ENCODE measurements around the gene RDX. TPM values are rescaled to one million over a fixed set of nuclear protein-coding genes. Genes with fewer than 3 reads are reported as not detected.

Gene RDX
- total RNA-seq, 1 experiment from 2014 or later, result 77.4 TPM

DNA sequence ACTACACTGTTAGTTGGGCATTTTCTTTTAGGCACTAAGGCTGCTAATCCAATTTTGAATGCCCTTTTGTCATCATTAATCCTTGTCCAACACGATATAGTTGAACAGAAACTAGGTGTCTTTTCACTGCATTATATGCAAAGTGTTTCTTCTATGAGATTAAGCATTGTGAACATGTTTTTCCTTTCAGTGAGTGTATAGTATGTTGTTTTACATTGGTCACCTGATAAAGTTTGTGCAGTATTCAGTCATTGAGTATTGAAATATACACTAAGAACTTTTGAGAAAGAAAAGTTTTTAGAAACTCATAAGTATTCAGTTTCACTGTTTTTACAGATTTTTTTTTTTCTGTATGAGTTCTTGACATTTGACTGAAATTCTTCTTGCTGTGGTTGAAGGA is 144.2 kb downstream of the RDX start (continued):
- TF ChIP-seq, protein P1, sequence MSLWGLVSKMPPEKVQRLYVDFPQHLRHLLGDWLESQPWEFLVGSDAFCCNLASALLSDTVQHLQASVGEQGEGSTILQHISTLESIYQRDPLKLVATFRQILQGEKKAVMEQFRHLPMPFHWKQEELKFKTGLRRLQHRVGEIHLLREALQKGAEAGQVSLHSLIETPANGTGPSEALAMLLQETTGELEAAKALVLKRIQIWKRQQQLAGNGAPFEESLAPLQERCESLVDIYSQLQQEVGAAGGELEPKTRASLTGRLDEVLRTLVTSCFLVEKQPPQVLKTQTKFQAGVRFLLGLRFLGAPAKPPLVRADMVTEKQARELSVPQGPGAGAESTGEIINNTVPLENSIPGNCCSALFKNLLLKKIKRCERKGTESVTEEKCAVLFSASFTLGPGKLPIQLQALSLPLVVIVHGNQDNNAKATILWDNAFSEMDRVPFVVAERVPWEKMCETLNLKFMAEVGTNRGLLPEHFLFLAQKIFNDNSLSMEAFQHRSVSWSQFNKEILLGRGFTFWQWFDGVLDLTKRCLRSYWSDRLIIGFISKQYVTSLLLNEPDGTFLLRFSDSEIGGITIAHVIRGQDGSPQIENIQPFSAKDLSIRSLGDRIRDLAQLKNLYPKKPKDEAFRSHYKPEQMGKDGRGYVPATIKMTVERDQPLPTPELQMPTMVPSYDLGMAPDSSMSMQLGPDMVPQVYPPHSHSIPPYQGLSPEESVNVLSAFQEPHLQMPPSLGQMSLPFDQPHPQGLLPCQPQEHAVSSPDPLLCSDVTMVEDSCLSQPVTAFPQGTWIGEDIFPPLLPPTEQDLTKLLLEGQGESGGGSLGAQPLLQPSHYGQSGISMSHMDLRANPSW (CRISPR knock-in tag; conservative IDR thresholded peaks at IDR 0.05; ENCODE audit: low read depth), result no peak

DNA sequence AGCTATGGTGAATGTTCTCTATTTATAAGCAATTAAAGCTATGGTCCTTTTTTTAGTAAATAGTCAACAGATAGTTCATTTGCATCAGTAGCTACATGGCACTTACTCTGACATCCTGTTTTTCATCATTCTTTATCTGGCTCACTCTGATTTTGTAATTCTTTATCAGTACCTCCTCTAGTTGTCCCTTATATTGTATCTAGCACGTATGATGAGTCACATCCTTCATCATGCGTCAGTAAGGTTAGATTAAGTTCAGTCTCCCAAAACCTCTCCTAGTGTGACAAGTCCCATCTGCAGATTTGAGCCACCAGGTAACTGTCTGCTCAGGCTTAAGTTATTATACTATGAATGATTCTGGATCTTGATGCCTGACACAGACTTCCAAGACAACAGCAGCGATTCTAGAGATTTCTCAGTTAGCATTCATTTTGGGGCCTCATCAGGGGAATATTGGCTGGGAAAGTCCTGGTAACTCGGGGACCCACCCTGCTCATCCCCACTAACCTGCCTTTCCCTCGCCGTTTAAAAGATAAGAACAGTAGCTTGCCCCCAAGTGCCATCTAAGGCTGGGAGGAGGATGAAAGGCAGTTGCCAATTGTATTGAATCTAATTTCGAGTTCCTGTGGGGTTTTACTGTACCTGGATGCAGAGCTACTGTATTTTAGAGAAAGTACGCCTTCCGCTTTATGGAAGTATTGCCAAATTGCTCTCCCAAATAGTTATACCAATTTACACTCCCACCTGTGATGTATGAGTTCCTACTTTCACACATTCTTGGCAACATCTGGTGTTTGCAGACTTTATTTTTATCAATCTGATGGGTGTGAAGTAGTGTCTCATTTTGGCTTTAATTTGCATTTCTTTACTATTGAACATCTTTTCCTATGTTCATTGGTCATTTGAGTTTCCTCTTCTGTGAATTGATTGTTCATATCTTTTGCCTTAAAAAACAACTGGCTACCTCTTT is 147.4 kb downstream of the RDX start:
- no peak for ATAC-seq
- H3K9me3 Mint-ChIP-seq, result 0 out of 2 replicates have a peak, but pooled peaks cover 2% of the 10 kb centered on the region
- no peaks in the 10 kb centered on the region for H3K27me3 Mint-ChIP-seq (ENCODE audit: low read depth)
- ChIA-PET POLR2A (no interaction called here), CTCF (no interaction called here)
- H3K36me3 Mint-ChIP-seq, result no peaks in the 10 kb centered on the region
- TF ChIP-seq GRHL2 (CRISPR knock-in tag; IDR thresholded peaks at IDR 0.05; ENCODE audit: insufficient replicate concordance, severe bottlenecking), result no peak
- TF ChIP-seq NR1H2 (CRISPR knock-in tag; IDR thresholded peaks at IDR 0.05), result no peak
- no peak for TF ChIP-seq ZNF416 (CRISPR knock-in tag; IDR thresholded peaks at IDR 0.05)
- TF ChIP-seq, protein P2, sequence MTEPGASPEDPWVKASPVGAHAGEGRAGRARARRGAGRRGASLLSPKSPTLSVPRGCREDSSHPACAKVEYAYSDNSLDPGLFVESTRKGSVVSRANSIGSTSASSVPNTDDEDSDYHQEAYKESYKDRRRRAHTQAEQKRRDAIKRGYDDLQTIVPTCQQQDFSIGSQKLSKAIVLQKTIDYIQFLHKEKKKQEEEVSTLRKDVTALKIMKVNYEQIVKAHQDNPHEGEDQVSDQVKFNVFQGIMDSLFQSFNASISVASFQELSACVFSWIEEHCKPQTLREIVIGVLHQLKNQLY (CRISPR knock-in tag; IDR thresholded peaks at IDR 0.05), result no peak
- TF ChIP-seq, protein P3, sequence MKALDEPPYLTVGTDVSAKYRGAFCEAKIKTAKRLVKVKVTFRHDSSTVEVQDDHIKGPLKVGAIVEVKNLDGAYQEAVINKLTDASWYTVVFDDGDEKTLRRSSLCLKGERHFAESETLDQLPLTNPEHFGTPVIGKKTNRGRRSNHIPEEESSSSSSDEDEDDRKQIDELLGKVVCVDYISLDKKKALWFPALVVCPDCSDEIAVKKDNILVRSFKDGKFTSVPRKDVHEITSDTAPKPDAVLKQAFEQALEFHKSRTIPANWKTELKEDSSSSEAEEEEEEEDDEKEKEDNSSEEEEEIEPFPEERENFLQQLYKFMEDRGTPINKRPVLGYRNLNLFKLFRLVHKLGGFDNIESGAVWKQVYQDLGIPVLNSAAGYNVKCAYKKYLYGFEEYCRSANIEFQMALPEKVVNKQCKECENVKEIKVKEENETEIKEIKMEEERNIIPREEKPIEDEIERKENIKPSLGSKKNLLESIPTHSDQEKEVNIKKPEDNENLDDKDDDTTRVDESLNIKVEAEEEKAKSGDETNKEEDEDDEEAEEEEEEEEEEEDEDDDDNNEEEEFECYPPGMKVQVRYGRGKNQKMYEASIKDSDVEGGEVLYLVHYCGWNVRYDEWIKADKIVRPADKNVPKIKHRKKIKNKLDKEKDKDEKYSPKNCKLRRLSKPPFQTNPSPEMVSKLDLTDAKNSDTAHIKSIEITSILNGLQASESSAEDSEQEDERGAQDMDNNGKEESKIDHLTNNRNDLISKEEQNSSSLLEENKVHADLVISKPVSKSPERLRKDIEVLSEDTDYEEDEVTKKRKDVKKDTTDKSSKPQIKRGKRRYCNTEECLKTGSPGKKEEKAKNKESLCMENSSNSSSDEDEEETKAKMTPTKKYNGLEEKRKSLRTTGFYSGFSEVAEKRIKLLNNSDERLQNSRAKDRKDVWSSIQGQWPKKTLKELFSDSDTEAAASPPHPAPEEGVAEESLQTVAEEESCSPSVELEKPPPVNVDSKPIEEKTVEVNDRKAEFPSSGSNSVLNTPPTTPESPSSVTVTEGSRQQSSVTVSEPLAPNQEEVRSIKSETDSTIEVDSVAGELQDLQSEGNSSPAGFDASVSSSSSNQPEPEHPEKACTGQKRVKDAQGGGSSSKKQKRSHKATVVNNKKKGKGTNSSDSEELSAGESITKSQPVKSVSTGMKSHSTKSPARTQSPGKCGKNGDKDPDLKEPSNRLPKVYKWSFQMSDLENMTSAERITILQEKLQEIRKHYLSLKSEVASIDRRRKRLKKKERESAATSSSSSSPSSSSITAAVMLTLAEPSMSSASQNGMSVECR (CRISPR knock-in tag; IDR thresholded peaks at IDR 0.05; ENCODE audit: borderline replicate concordance), result no peak
- no peak for TF ChIP-seq GTF2I (CRISPR knock-in tag; conservative IDR thresholded peaks at IDR 0.05)
- no peak for TF ChIP-seq SMAD3 (CRISPR knock-in tag; IDR thresholded peaks at IDR 0.05; ENCODE audit: borderline replicate concordance)
- no peak for TF ChIP-seq GABPB1 (CRISPR knock-in tag; IDR thresholded peaks at IDR 0.05)
- TF ChIP-seq, protein P4, sequence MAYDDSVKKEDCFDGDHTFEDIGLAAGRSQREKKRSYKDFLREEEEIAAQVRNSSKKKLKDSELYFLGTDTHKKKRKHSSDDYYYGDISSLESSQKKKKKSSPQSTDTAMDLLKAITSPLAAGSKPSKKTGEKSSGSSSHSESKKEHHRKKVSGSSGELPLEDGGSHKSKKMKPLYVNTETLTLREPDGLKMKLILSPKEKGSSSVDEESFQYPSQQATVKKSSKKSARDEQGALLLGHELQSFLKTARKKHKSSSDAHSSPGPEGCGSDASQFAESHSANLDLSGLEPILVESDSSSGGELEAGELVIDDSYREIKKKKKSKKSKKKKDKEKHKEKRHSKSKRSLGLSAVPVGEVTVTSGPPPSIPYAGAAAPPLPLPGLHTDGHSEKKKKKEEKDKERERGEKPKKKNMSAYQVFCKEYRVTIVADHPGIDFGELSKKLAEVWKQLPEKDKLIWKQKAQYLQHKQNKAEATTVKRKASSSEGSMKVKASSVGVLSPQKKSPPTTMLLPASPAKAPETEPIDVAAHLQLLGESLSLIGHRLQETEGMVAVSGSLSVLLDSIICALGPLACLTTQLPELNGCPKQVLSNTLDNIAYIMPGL (CRISPR knock-in tag; IDR thresholded peaks at IDR 0.05), result no peak
- TF ChIP-seq NFYB (CRISPR knock-in tag; conservative IDR thresholded peaks at IDR 0.05; ENCODE audit: low read depth), result no peak
- TF ChIP-seq, protein P5, sequence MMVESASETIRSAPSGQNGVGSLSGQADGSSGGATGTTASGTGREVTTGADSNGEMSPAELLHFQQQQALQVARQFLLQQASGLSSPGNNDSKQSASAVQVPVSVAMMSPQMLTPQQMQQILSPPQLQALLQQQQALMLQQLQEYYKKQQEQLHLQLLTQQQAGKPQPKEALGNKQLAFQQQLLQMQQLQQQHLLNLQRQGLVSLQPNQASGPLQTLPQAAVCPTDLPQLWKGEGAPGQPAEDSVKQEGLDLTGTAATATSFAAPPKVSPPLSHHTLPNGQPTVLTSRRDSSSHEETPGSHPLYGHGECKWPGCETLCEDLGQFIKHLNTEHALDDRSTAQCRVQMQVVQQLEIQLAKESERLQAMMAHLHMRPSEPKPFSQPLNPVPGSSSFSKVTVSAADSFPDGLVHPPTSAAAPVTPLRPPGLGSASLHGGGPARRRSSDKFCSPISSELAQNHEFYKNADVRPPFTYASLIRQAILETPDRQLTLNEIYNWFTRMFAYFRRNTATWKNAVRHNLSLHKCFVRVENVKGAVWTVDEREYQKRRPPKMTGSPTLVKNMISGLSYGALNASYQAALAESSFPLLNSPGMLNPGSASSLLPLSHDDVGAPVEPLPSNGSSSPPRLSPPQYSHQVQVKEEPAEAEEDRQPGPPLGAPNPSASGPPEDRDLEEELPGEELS (CRISPR knock-in tag; IDR thresholded peaks at IDR 0.05), result no peak
- no peak for TF ChIP-seq JUN (CRISPR knock-in tag; IDR thresholded peaks at IDR 0.05)
- TF ChIP-seq TEAD1 (CRISPR knock-in tag; IDR thresholded peaks at IDR 0.05), result no peak
- TF ChIP-seq, protein P6, sequence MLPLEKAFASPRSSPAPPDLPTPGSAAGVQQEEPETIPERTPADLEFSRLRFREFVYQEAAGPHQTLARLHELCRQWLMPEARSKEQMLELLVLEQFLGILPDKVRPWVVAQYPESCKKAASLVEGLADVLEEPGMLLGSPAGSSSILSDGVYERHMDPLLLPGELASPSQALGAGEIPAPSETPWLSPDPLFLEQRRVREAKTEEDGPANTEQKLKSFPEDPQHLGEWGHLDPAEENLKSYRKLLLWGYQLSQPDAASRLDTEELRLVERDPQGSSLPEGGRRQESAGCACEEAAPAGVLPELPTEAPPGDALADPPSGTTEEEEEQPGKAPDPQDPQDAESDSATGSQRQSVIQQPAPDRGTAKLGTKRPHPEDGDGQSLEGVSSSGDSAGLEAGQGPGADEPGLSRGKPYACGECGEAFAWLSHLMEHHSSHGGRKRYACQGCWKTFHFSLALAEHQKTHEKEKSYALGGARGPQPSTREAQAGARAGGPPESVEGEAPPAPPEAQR (CRISPR knock-in tag; IDR thresholded peaks at IDR 0.05), result no peak
- no peak for DNase-seq (ENCODE audit: low spot score)
- H3K4me1 Mint-ChIP-seq, result peaks cover 6% of the 10 kb centered on the region; the same call in 1 of the 2 replicates
- H3K4me3 Mint-ChIP-seq, result no peak overlapping the region
- no peak overlapping the region for H3K27ac Mint-ChIP-seq
